Astrocyte of the cerebellum (primary cell): Measurements from ENCODE around the gene PBX3.

Experiments
- DNase-seq: peaks from one replicate; pipeline ENCODE4 v3.0.0-alpha.2; 2011; ENCODE audit warnings: low read depth
- H3K4me3 ChIP-seq: 2 replicates; pipeline ENCODE4 v1.5.1; 2011; ENCODE audit warnings: mild to moderate bottlenecking, low read depth, low read length, moderate library complexity
- CTCF ChIP-seq: IDR thresholded peaks from 2 replicates; pipeline ENCODE4 v1.5.1; 2012; ENCODE audit warnings: low read length, low read depth, moderate library complexity, mild to moderate bottlenecking; ENCODE audit errors: missing control alignments
- in situ Hi-C: cut with HindIII; loops from 2 replicates; pipeline ENCODE4 v1.10.0; 2017; ENCODE audit warnings: low sequenced_read_pairs

The PBX3 gene

GRCh38 chr9:125759764-125760129 lies 12.6 kb downstream of the PBX3 start:
- TF ChIP-seq CTCF: no peak
- peak overlapping the region; percentile 17 for H3K4me3 ChIP-seq
- no peak for DNase-seq
- in situ Hi-C loops: no loop called here

DNA sequence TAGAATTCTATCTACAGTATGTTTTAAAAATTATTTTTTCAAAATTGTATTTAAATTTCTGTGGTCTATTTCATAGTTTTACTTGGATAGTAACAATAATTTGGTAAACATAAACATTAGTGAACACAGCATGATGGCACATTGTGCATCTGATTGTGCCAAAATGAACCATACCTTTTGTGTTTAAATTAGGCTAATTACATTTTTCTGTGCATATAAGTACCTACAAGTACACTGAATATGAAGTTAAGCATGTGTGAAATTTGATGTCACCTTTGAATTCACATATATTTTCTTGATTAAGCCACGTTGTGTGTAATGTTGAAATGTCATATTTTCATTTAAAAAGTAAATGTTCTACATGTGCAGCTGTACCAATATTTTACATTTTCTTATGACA lies 13.4 kb downstream of the PBX3 start:
- no peak overlapping the region for H3K4me3 ChIP-seq
- in situ Hi-C loops: no loop called here
- TF ChIP-seq CTCF: no peak
- DNase-seq: no peak

DNA sequence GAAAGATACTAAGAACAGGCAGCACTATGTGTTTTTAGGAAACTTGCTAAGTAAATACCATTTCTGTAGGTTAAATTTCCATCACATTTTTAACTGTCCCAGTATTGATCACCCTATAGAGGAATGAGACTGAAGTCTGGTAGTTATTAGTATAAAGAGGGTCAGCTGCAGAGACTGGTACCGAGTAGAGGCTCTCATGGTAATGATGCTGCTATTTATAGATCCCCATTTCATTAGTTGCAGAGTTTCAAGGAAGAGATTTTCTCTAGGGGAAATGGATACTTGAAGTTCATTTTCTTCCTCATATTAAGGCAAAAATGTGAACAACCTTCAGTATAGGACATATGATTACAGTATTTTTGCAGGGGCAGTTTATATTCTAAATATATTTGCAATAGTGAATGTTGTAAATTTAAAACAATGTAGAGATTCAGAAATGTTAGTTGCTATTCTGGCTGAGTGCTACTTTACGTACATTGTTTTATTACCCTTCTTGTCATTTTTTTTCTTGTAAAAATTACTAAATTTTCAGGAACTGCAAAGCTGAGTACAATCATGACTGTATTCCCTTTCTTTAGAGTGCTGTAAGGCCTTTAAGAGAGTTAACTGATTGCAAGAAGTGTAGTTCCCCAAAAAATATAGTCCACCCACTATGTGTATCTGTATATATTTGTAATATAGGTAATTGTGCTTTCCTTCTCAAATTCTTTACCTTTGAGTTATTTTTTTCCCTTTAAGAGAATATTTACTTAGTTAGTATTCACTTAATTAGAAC lies 14.7 kb downstream of the PBX3 start:
- no peak for DNase-seq
- H3K4me3 ChIP-seq: no peak overlapping the region
- in situ Hi-C loops: no loop called here
- no peak for TF ChIP-seq CTCF

DNA sequence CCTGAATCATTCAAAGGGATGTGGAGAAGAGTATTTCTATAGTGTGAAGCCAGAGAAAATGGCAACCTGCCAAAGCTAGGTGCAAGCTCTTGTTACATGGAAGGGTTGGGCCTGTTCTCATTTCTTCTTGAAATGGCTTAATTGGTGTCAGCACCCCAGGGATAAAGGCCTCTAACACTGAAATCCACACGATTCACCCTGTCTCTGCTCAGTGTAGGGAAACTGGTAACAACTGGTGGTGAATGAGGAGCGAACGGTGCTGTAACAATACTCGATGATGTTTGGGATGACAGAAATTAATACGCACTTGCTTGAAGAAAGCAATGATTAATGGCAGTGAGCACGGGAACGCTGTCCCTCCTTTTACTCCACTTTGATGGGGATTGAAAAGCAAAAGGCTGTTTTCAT lies 16.2 kb downstream of the PBX3 start:
- peak; percentile 49 for DNase-seq
- in situ Hi-C loops: no loop called here

GRCh38 chr9:125764198-125764597 lies 17.0 kb downstream of the PBX3 start:
- no peak overlapping the region for H3K4me3 ChIP-seq
- in situ Hi-C loops: no loop called here
- DNase-seq: no peak
- TF ChIP-seq CTCF: no peak

More for the DNA sequence above, 16.2 kb downstream of the PBX3 start:
- no peak overlapping the region for H3K4me3 ChIP-seq
- TF ChIP-seq CTCF: no peak

GRCh38 chr9:125766468-125767221 lies 19.5 kb downstream of the PBX3 start:
- in situ Hi-C loops: no loop called here

More at GRCh38 chr9:125766468-125767221, 19.5 kb downstream of the PBX3 start:
- TF ChIP-seq CTCF: no peak
- no peak overlapping the region for H3K4me3 ChIP-seq
- no peak for DNase-seq
